Lung (tissue), 12 donors: ENCODE data around the gene ANLN. TPM values are rescaled to one million over a fixed set of nuclear protein-coding genes. Genes with fewer than 3 reads are reported as not detected.

Experiments used
- ATAC-seq: fragments of 200-7000 bp; cut with Tn5 transposase; one replicate; pipeline ENCODE4 v1.9.1; 2020; ENCODE audit warnings: moderate number of reproducible peaks; ENCODE audit not compliant: insufficient read depth, low FRiP score
- DNase-seq, 3 donors: peaks; one replicate each; pipeline ENCODE4 v3.0.0-alpha.2; 2013 to 2017
- H3K27ac ChIP-seq, 2 donors: one replicate each; pipeline ENCODE4 v1.5.1; 2013; ENCODE audit warnings: mild to moderate bottlenecking in 2 of 2, moderate library complexity in 2 of 2, control low read depth in 1 of 2, inconsistent platforms in 1 of 2, low read depth in 1 of 2, low read length in 1 of 2
- H3K27me3 ChIP-seq, 3 donors: one replicate each; pipeline ENCODE4 v1.5.1; 2013; ENCODE audit warnings: low read length in 2 of 3; ENCODE audit not compliant: control insufficient read depth in 3 of 3, insufficient read depth in 3 of 3
- H3K36me3 ChIP-seq, 4 donors: one replicate each; pipeline ENCODE4 v1.5.1; 2013; ENCODE audit warnings: low read length in 4 of 4, mild to moderate bottlenecking in 1 of 4, moderate library complexity in 1 of 4; ENCODE audit not compliant: control insufficient read depth in 4 of 4, insufficient read depth in 4 of 4
- H3K4me1 ChIP-seq, 5 donors: one replicate each; pipeline ENCODE4 v1.5.1; 2013; ENCODE audit warnings: low read length in 5 of 5, mild to moderate bottlenecking in 2 of 5, moderate library complexity in 1 of 5; ENCODE audit not compliant: control insufficient read depth in 5 of 5, insufficient read depth in 5 of 5
- H3K4me3 ChIP-seq: one replicate; pipeline ENCODE4 v1.5.1; 2013; ENCODE audit warnings: mild to moderate bottlenecking, control low read depth, moderate library complexity
- H3K9ac ChIP-seq, 2 donors: one replicate each; pipeline ENCODE4 v1.5.1; 2013; ENCODE audit warnings: low read length in 2 of 2, control low read depth in 1 of 2; ENCODE audit not compliant: insufficient read depth in 1 of 2
- H3K9me3 ChIP-seq, 4 donors: one replicate each; pipeline ENCODE4 v1.5.1; 2013; ENCODE audit warnings: low read length in 3 of 4, mild to moderate bottlenecking in 1 of 4, moderate library complexity in 1 of 4; ENCODE audit not compliant: control insufficient read depth in 4 of 4, insufficient read depth in 3 of 4
- WGBS, 2 donors: extraction: QIAGEN DNeasy Blood & Tissue Kit; methylation state at CpG; one replicate each; pipeline ENCODE4 v1.1.7; 2013; 5-methylcytosine and 5-hydroxymethylcytosine counted together
- polyA plus RNA-seq, 2 donors: library from polyadenylated mRNA; stranded (reverse); fragments of 200-250 nt; gene quantifications; one replicate each; pipeline ENCODE4 v1.2.1, GENCODE V29; 2013
- total RNA-seq, 2 donors: library from RNA; depleted of rRNA in 1 of 2; stranded (reverse); fragments of >200 nt in 1 of 2; gene quantifications; one replicate each; pipeline ENCODE4 v1.2.1, GENCODE V29; 2014 to 2021
- TF ChIP-seq, protein P1 (sequence below): IDR thresholded peaks from 2 replicates; pipeline ENCODE4 v1.5.1; 2012; ENCODE audit warnings: mild to moderate bottlenecking; ENCODE audit errors: control extremely low read depth, extremely low read depth
- donor health status: control.
- donor health status: control.
- donor health status: Bipolar disorder and iron deficiency.
- donor health status: healthy.
- donor health status: DM: yes; HTN: yes; CAD: no.

Gene ANLN
- total and polyA plus RNA-seq, 4 donors, result 1.4 to 13.8 (median 3.2) TPM

DNA sequence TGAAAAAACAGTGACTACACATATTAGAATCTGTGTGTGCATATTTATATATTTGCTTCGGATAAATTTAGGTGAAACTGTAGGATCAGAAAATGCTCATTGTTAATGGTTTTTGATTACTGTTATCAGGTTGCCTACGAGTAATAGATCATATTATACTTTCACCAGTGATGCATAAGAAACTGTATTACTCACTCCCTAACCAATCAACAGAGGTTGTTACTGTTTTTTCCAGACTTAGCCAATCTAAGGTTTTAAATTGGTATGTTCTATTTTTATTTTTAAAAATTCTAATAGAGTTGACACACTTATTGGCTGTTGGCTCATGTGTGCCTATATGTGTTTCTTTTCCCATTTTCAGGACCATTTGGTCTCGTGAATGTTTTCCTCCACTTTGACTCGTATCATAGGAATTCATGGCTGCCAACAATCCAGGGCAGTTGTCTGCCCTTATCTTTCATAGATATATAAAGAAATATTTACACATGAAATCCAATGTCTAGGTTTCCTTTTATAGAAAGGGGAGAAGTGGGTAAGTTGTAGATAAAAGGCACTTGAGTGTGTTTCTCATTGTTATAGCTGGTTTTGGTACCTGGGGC, 59.2 kb downstream of the ANLN start:
- Histone ChIP-seq H3K27ac (no peak overlapping the region), H3K36me3 (peaks cover 0 to 20% (median 1%) of the 10 kb centered on the region in 4 donors), H3K9ac (no peak overlapping the region), H3K9me3 (no peaks in the 10 kb centered on the region), H3K4me3 (no peak overlapping the region), H3K4me1 (no peaks in the 10 kb centered on the region), H3K27me3 (no peaks in the 10 kb centered on the region)
- ATAC-seq (no peak), DNase-seq (no peak)
- TF ChIP-seq, protein P1, sequence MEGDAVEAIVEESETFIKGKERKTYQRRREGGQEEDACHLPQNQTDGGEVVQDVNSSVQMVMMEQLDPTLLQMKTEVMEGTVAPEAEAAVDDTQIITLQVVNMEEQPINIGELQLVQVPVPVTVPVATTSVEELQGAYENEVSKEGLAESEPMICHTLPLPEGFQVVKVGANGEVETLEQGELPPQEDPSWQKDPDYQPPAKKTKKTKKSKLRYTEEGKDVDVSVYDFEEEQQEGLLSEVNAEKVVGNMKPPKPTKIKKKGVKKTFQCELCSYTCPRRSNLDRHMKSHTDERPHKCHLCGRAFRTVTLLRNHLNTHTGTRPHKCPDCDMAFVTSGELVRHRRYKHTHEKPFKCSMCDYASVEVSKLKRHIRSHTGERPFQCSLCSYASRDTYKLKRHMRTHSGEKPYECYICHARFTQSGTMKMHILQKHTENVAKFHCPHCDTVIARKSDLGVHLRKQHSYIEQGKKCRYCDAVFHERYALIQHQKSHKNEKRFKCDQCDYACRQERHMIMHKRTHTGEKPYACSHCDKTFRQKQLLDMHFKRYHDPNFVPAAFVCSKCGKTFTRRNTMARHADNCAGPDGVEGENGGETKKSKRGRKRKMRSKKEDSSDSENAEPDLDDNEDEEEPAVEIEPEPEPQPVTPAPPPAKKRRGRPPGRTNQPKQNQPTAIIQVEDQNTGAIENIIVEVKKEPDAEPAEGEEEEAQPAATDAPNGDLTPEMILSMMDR, result no peak
- WGBS, 2 donors, result 86 to 95% methylated on average over 4 of the region's 4 CpGs

DNA sequence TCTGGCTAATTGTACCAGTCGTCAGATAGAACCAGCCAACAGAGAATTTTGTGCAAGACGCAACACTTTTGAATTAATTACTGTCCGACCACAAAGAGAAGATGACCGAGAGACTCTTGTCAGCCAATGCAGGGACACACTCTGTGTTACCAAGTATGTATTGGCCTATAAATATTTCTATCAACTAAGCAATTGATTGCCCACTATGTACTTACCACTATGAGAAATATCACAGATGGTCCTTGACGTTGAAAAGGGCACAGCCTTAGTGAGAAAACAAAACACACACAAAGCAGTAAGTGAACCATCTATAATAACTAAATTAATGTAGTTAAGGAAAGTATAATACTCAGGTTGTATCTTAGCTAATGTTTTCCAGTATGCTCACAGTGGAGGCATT, 60.0 kb downstream of the ANLN start:
- H3K4me3 ChIP-seq, result no peak overlapping the region
- H3K36me3 ChIP-seq, result peaks cover 0 to 22% (median 1%) of the 10 kb centered on the region in 4 donors
- no peaks in the 10 kb centered on the region for H3K27me3 ChIP-seq
- H3K9me3 ChIP-seq, result no peaks in the 10 kb centered on the region
- TF ChIP-seq, protein P1, result no peak
- WGBS, 2 donors, result 96 to 98% methylated on average over 5 of the region's 5 CpGs
- ATAC-seq (no peak), DNase-seq (no peak)
- no peak overlapping the region for H3K27ac ChIP-seq
- no peak overlapping the region for H3K9ac ChIP-seq
- no peaks in the 10 kb centered on the region for H3K4me1 ChIP-seq

GRCh38 chr7:36453769-36454168, 64.1 kb downstream of the ANLN start:
- no peak for ATAC-seq
- Histone ChIP-seq H3K4me1 (no peaks in the 10 kb centered on the region), H3K9me3 (no peaks in the 10 kb centered on the region), H3K36me3 (peaks cover 0 to 16% (median 1%) of the 10 kb centered on the region in 4 donors), H3K9ac (no peak overlapping the region), H3K27ac (no peak overlapping the region), H3K4me3 (no peak overlapping the region), H3K27me3 (no peaks in the 10 kb centered on the region)
- TF ChIP-seq, protein P1, result no peak
- DNase-seq, result no peak

DNA sequence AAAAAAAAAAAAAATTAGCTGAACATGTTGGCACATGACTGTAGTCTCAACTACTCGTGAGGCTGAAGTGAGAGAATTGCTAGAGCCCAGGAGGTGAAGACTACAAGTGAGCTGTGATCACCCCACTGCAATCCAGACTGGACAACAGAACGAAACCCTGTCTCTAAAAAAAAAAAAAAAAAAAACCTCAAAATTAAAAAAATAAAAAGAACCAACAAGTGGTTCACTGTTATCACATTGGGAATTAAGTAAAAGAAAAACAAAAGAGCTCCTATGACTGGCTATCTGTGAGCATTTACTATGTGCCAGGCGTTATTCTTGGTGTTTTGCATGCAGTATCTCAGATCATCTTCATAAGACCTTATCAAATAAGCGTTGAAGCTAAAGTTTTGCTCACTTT, 66.0 kb downstream of the ANLN start:
- WGBS, 2 donors, result 95 to 97% methylated on average over 4 of the region's 4 CpGs
- Histone ChIP-seq H3K4me3 (no peak overlapping the region), H3K36me3 (peaks cover 0 to 12% (median 0%) of the 10 kb centered on the region in 4 donors), H3K27ac (no peak overlapping the region), H3K27me3 (no peaks in the 10 kb centered on the region), H3K9ac (no peak overlapping the region), H3K4me1 (peaks cover 0 to 2% (median 0%) of the 10 kb centered on the region in 5 donors), H3K9me3 (no peaks in the 10 kb centered on the region)
- TF ChIP-seq, protein P1, result no peak
- ATAC-seq, result no peak
- DNase-seq, result no peak
